ENCODE measurements around the gene FAM219B. TPM values are rescaled to one million over a fixed set of nuclear protein-coding genes. Genes with fewer than 3 reads are reported as not detected.

FAM219B gene
- total and polyA plus RNA-seq, 2 of the 8 experiments (the other 6 are each of a cell fraction or from before 2014, with no cell fraction given), result 57.1 to 66.6 TPM

- no peak for TF ChIP-seq CTCF (IDR thresholded peaks at IDR 0.05; ENCODE audit: control extremely low read depth in 1 of 3, insufficient read depth in 1 of 3, low read depth in 1 of 3, low read length in 3 of 3)
- no peak for TF ChIP-seq TCF12 (IDR thresholded peaks at IDR 0.05; ENCODE audit: low read depth, low read length)
- TF ChIP-seq TAF1 (IDR thresholded peaks at IDR 0.05; ENCODE audit: low read depth, low read length), result no peak
- TF ChIP-seq RFX5 (IDR thresholded peaks at IDR 0.05; ENCODE audit: borderline replicate concordance, low read depth, low read length), result no peak
- TF ChIP-seq, protein P1, sequence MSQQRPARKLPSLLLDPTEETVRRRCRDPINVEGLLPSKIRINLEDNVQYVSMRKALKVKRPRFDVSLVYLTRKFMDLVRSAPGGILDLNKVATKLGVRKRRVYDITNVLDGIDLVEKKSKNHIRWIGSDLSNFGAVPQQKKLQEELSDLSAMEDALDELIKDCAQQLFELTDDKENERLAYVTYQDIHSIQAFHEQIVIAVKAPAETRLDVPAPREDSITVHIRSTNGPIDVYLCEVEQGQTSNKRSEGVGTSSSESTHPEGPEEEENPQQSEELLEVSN (IDR thresholded peaks at IDR 0.05), result no peak
- no peak for TF ChIP-seq SIX5 (IDR thresholded peaks at IDR 0.05; ENCODE audit: low read depth, low read length)
- no peak for TF ChIP-seq JUN (IDR thresholded peaks at IDR 0.05; ENCODE audit: low read depth, low read length)
- TF ChIP-seq, protein P2, sequence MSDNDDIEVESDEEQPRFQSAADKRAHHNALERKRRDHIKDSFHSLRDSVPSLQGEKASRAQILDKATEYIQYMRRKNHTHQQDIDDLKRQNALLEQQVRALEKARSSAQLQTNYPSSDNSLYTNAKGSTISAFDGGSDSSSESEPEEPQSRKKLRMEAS (IDR thresholded peaks at IDR 0.05), result no peak
Measured at GRCh38 chr15:74955017-74955416, 48.4 kb upstream of the FAM219B start (continued).

Data from H1 (cell line).